ENCODE data around the gene ZNF723. TPM values are rescaled to one million over a fixed set of nuclear protein-coding genes. Genes with fewer than 3 reads are reported as not detected.

The ZNF723 gene
- total RNA-seq, 2 experiments from 2014 or later = not detected

DNA sequence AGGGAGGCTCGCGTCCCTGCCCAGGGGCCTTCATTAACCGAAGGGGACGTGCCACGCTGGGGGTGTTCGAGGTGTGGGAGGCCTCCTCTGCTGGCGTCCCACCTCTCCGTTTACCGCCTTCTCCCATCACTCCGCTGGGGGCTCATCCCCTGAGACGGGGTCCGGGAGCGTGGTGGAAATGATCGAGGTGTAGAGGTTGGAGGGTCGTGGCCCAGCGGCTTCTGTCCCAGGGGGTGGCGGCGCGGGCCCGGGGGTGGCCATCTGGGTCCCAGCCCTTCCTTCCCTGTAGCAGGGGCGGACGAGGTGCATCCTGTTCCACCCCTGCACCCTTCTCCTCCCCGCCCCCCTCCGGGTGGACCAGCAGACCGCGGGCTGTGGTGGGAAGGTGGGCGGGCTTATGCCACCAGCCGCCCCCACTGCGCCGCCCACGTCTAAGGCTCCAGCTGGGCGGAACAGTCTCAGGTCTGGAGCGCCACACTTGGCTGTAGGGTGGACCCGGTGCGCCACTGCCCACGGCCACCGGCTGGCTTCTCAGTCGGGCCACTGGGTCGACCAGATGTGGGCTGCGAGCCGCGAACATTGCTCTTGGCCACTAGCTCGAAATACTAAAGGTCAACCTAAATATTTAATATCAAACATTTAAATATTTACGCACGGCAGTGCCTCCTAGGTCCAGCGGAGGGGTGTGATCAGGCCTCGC is 69.5 kb downstream of the ZNF723 start:
- H3K27me3 Mint-ChIP-seq (ENCODE audit: low read depth) = no peaks in the 10 kb centered on the region
- CTCF ChIA-PET = no interaction called here
- no peak overlapping the region for H3K27ac Mint-ChIP-seq
- H3K4me1 Mint-ChIP-seq (ENCODE audit: low read depth) = no peaks in the 10 kb centered on the region
- DNase-seq = no peak
- intact Hi-C loops (cut with micrococcal nuclease) = no loop called here
- peaks cover 30% of the 10 kb centered on the region for H3K9me3 Mint-ChIP-seq
- peaks cover 7% of the 10 kb centered on the region for H3K36me3 Mint-ChIP-seq (ENCODE audit: low read depth)
- H3K4me3 Mint-ChIP-seq = no peak overlapping the region

Other genes starting within 250 kb of the ZNF723 start
- gene ZNF492, start 198.0 kb upstream of the ZNF723 start, total RNA-seq = 1 to 10 TPM; 1.6 to 2.0 TPM
- gene ZNF99, start 48.1 kb upstream of the ZNF723 start, total RNA-seq = not detected
- not detected for gene ZNF728, start 170.9 kb downstream of the ZNF723 start, total RNA-seq